NCI-H1092 treated with DMSO at 0.1 percent for 48 hours (cell line): ENCODE results near the gene SCO2.
A peak's percentile ranks its signal among the peaks of the same experiment; 100 is the strongest.

ENCODE experiments used
- DNase-seq: peaks from one replicate; lab custom pipeline; 2025; lab: John Stamatoyannopoulos, UW

Gene SCO2

DNA sequence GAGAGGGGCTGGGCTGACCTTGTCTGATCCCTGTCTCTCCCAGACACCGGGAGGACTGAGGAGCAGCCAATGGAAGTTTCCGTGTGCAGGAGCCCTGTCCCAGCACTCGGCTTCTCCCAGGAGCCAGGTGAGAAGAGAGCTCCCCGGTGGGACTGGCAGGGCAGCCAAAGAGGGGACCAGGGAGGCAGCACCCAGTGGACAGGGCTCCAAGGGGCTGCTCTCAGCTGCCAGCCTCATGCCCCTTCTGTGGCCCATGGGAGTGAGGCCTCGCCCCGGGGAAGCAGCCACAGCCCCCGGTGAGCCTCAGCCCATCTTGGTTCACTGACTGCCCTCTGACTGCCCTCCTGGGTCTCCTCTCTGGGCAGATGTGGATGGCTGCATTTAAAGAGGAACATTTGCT, 6.8 kb downstream of the SCO2 start:
- no peak for DNase-seq

DNA sequence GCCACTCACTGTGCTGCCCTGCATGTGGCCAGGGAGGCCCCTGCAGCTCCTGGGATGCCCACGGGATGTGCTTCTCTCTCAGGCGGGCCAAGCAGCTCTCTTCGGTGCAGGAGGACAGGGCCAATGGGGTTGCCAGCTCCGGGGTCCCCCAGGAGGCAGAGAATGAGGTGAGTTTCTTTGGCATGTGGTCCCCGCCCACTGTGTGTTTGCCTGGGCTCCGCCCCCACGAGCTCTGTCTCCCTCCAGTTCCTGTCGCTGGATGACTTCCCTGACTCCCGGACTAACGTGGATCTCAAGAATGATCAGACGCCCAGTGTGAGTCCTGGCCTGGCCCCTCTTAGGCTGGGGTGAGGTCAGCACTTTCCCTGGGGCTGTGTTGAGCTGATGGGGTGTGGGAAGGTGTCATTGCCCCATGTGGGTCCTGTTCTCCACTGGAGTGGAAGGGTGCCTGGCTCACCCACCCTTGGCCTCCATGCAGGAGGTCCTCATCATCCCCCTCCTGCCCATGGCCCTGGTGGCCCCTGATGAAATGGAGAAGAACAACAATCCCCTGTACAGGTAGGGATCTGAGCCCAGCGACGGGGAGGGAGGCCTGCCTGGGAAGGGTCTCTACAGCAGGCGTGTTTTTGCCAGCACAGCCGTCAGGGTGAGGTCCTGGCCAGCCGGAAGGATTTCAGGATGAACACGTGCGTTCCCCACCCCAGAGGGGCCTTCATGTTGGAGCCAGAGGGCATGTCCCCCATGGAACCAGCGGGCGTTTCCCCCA, 7.7 kb downstream of the SCO2 start:
- DNase-seq, result no peak

DNA sequence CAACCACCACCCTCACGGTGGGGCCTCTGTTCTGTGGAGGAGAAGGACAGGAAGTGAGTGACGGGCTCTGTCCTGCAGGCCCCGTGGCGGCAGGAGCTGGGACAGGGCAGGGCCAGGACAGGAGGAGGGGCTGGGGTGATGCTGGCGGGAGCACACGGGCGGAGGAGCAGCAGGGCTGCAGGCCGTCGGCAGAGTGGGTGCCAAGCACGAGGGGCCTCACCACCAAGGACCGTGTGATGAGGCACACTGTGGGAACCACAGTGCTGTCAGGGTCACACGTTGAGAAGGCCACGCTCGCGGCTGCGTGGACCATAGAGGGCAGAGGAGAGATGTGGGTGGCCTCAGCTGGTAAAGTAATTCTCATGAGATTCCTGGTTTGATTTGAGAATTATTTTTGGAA, 8.5 kb downstream of the SCO2 start:
- no peak for DNase-seq

DNA sequence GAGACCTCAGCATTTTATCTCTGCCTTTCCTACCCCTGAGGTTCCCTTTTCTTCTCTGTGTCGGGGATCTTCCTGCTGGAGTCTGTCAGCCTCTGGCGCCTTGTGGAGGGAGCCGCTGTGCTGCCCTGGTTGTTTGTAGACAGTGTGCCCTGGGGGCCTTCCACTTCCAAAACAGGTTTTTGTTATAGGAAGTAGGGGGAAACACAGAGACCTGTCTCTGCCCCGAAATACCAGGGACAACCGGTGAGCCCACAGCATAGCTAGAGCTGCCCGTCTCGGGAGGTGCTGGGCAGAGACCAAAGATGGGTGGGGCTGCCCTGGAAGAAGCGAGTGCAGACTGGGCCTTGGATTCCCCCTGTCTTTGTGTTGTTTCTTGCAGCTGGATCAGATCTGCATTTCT, 9.3 kb downstream of the SCO2 start:
- DNase-seq, result no peak

DNA sequence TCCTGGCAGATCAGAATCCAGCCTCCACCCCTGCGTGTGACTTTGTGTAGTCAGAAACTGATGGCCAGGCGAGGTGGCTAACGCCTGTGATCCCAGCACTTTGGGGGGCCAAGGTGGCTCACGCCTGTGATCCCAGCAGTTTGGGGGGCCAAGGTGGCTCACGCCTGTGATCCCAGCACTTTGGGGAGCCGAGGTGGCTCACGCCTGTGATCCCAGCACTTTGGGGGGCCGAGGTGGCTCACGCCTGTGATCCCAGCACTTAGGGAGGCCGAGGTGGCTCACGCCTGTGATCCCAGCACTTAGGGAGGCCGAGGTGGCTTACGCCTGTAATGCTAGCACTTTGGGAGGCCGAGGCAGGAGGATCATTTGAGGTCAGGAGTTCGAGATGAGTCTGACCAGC, 12.2 kb downstream of the SCO2 start:
- DNase-seq, result no peak

DNA sequence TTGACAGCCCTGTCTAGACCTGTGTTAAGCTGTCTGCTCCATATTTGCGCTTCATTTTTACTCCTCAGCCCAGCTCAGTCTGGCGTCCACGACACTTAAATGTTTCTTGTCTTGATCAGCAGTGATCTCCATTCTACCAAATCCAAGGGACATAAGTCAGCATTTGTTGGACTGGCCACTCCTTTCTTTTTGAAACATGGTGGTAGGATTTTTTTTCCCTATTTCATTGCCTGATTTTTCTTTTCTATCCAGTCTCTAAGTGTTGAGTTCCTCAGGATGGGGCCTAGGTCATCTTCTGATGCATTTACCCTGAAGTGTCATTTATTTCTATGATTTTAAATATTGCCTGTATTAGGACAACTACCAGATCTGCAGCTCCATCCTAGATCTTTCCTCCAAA, 16.5 kb downstream of the SCO2 start:
- no peak for DNase-seq

DNA sequence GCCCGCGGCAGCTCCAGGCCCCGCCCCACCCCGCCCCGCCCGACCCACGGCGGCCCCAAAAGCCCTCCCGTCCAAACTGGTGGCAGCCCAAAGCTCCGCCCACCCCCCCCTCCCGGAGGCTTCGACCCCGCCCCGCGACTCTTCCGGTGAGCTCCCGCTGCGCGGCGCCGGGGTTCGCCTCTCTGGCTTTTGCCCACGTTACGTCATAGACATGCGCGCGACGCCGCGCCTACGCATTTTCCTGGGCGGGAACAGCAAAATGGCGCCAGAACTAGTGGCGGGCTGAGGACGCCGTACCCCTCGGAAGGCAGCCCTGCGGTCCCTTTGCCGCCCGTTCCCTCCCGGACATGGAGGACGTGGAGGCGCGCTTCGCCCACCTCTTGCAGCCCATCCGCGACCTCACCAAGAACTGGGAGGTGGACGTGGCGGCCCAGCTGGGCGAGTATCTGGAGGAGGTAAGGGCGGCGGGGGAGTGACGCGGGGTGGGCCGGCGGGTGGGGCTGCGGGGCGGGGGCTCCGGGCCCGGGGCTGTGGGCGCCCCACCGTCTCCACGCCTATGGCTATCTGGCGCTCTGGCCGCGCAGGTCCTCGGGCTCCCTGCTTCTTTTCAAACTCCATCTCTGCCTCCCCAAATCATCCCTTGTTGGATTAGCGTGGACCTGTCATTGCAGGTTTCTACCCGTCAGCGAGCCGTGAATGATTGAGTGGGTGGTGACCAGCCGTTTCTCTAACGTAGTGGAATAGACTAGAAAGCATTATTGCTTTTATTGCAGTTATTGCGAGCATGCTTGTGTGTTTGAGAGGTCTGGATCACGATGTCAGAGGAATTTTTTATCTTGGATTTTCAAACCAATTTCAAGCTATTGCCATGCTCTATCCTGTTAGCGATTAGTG, 17.2 kb downstream of the SCO2 start, which contains the start of gene NCAPH2:
Gene NCAPH2, plus strand, starts transcription at position 234 of the 894 bp plus-strand sequence. Its CDS starts 114 bp downstream, at position 348.
- peak; percentile 73 for DNase-seq

DNA sequence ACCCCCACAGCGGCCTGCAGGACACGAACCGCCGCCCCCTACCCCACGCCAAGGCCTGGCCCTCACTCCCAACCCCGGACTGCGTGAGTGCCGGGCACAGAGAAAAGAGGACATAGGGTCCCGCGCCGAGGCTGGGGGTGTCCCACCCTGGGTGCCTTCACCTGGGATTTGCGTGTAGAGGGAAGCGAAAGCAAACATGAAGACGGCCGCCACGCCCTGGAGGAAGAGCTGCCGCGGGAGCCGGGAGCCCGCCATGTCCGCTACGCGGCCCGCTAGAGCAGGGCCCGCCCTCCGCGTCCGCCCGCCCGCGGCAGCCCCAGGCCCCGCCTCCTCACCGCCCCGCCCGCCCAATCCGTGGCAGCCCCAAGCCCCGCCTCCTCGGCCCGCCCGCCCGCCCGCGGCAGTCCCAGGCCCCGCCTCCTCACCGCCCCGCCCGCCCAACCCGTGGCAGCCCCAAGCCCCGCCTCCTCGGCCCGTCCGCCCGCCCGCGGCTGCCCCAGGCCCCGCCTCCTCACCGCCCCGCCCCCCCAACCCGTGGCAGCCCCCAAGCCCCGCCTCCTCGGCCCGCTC, 17.9 kb downstream of the SCO2 start, which contains the start of gene LMF2:
Gene LMF2, minus strand, starts transcription at position 282 of the 570 bp plus-strand sequence. Its CDS starts 27 bp downstream, at position 255.
- DNase-seq, result peak; percentile 63

DNA sequence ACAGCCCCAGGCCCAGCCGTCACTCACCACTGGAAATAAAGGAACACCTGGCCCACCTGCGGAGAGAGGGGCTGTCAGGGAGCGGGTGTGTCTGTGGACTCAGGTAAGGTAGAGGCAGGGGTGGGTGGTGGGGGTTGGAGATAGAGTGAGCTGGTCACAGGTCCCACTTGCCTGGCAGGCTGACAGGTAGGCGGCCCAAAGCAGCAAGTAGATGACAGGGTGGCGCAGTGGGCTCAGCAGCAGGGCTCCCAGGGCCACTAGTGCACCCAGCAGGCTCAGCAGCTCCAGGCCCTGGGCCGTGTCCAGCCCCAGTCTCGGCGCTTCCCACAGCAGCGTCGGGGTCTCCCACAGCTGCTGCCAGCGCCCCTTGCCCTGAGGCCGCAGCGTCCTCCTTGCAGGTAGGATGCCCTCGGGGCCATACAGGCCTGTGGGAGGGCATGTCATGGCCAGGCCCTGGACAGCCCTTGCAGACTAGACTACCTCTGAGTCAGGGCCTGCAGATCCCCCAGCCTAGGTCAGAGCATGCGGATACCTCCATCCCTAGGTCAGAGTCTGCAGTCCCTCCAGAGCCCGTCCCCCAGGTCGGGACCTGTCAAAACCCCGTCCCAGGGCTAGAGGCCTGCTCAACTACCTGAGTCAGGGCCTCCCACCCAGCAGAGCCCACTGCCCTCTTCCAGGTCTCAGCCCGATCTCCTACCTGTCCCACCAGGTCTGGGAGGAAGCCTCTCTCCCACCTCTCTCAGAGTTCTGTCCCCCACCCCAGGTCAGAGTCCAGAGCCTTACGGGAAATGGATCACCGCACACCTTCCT, 18.6 kb downstream of the SCO2 start:
- no peak for DNase-seq

DNA sequence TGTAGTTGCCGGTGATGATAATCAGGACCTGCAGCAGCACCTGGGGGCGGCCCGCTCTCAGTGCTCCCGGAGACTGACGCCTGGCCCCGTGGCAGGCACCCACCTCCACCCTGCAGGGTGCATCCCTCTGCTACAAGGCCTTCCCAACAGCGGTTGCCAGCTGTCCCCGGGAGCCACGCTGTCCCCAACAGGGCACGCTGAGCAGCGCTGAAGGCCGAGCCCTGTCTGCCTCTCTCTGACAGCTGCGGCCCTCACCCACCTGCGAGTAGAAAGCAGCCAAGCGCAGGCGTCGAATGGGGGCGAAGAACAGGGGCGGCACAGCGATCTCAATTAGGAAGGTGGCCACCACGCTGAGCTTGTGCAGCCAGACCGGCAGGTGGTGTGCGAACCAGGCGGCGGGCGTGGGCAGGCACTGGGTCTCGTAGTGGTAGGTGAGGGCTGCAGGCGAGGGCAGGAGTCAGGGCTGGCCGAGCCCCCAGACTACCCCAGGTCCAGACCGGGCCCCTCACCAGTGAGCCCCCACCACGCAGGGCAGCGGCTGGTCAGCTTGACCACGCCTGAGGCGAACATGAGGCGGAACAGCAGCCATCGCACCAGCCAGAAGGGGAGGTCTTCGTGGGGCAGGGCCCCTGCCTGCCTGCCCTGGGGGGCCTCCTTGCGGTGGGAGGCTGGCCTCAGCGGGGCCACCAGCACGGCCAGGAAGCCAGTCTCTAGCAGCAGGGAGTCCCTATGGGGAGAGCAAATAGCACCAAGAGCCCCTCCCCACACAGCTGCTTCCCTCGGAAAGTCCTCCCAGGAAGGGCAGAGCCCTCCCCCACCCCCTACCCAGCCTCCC, 19.4 kb downstream of the SCO2 start:
- DNase-seq, result no peak

DNA sequence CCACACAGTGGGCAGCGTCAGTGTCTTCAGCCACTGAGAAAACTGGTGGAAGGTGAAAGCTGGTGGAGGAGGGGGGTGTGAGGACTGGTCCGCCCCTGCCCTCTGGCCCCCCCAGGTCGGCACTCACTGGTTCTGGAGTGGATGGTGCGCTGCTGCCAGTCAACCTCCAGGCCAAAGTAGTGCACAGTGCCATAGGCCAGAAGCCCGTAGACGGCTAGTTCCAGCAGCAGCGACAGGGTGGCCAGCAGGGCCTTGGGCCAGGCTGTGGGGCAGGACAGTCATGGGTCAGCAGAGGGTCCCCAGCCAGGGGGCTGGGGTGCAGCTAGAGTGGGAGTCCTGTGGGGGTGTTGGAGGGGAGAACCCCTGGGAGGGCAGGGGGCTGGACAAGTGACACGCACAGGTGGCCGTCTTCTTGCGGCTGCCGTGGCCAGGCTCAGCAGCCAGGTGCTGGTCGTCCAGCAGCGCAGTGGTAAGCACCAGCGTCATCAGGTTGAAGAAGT, 20.1 kb downstream of the SCO2 start:
- no peak for DNase-seq

DNA sequence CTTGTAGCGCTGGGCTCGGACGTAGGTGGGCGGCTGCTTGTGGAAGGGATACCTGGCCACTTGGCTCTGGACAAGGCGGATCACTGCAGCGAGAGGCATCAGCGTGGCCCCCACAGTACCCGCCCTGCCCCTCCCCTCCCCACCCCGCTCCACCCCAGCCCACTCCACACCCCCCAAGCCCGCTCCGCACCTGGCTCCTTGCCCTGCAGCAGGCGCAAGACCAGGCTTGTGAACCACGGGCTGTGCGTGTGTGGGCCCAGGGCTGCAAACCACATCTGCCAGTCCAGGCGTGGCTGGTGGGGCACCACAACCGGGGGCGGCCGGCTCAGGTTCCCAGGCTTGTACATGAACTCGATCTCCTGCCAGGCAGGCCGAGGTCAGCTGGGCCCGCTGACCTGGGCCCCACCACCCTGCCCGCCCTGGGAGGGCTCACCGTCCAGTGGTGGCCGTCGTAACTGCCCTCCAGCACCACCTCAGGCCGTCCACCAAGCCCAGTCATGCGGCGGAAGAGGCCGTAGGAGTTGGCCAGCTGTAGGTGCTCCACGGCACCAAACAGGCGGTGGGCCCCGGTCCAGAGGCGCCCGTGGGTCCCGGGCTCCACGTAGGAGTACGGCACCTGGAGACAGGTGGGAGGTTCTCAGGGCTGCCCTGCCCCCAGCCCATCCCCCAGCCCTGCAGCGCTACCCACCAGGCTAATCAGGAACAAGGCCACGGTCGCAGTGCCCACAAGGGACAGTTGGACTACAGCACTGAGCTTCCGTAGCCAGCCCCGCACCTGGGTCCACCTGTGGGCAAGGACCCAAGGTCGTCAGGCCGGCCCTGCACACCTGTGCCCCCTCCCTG, 20.8 kb downstream of the SCO2 start:
- no peak for DNase-seq

DNA sequence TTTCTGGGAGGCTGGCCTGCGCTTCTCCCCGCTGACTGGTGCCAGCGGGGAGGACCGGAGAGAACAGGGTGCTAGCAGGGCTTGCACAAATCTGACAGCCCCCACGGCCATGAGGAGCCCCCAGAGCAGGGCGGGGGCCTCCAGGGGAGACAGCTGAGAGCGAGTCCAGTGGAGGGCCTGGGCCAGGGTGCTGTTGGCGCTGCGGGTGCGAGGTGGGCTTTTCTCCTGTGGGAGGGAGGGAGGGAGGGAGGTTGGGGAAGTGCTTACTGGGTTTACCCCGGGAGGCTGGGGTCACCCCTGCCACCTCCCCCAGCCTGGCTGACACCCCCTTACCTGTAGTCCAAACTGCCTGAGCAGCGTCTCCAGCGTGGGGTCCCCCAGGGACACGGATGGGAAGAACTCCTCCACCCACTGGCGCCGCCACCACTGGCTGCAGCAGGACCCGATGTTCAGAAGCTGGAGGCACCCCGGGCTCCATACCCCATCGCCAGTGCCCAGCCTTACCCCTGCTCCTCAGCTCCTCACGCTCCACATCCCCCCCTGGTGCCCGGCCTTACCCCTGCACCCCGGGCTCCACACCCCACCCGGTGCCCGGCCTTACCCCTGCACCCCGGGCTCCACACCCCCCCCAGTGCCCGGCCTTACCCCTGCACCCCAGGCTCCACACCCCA, 21.8 kb downstream of the SCO2 start:
- DNase-seq, result no peak

DNA sequence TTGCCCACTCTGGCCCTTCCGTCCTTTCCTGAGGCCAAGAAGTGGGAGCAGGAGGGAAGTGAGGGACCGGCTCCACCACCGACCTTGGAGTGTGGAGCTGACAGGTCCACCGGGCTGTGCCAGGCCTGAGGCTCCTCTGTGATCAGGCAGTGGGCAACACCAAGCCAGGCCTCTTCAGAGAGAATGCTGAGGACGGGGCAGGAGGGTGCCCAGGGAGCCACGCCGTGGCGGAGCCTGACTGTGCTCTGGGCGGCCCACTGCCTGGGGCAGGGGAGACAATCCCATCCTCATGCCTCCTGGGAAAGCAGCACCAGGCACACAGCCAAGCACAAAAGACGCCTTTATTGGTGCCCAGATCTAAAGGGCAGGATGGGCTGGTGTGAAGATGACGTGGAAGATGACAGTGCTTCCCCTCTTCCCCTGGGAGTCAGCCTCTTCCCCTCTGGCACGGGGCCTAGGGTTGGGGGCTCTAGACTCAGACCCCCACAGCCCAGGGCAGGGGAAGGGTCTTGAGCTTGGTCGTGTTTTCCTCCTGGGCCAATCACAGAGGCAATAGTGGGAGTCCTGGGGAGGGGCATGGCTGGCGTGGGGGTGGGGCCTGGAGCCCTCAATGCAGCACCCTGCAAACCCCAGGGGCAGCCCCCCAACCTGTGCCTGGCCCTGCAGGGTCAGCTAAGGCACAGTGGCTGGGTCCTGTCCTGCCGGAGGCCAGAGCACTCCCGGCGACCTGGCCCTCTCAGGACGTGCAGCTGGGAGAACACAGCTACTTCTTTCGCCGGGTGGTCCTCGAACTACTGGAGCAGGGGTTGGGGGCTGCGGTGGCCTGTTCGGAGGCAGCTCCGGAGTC, 22.5 kb downstream of the SCO2 start:
- no peak for DNase-seq

DNA sequence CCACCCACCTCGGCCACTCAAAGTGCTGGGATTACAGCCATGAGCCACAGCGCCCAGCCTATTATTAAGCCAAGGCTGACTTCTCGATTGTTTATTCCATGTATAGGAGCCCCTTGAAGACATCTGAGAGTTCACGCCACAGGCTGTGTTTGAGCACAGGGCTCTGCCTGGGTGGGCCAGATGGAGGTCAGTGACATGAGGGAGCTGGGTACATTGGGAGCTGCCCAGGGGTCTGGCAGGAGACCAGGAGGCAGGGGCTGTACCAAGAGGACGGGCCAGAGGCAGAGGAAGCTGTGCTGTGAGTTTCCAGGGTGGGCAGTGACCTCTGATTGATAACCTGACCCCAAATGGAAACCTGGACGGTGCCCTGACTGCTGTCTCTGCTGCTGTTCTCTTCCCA, 23.3 kb downstream of the SCO2 start:
- no peak for DNase-seq

DNA sequence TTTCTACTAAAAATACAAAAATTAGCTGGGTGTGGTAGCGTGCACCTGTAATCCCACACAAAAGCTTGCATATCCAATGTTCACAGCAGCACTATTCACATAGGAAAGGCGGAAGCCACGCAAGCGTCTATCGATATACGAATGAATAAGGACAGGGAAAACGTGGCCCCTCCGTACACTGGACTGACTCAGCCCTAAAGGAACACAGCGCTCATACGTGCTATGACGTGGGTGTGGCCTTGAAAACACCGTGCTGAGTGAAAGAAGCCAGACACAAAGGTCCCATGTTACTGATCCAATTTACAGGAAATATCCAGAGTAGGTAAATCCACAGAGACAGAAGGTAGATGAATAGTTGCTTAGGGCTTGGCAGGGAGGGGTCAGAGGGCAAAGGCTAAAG, 24.9 kb downstream of the SCO2 start:
- DNase-seq, result no peak

DNA sequence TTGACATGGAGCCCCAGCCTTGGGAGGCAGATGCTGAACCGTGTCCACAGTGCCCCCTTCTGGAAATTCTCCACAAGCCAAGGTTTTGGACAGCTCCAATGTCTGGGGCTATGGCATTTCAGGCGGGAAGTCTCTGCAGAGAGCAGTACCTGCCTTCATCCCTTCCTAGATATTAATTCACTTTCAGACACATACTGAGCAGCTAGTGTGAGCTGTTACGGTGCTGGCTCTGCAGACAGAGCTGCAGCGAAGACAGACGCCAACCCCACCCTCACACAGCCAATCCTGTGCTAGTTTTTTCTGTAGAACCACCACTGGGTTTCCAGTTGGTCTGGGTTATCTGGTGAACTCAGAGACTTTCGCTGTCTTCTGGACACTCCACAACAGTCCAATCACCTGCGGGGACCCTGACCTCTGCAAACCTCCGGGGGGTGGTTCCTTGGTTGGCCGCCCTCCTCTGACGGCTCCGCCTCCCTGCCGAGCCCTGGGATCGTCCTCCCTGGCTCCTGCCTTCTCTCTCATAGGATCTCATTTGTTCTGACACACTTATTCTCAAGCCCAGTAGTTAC, 27.0 kb downstream of the SCO2 start:
- peak; percentile 4 for DNase-seq

DNA sequence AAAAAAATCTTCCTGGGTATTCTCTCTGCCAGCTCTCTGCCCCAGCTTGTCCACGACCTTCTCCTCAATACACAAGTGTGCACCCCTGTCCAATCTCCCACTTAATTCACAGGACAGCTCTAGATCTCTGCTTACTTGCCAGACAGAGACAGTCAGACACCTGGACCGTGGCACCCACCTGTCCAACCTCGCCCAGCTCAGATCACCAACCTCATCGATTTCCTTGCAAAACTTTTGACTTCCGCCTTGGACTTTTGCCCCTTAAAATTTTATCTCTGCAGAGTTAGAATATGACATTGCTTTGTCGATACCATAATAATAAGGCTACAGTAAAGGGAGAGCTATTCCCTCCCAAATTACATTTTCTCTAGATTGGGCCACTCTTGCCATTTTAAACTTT, 28.3 kb downstream of the SCO2 start:
- no peak for DNase-seq
